Uterus (tissue), 4 donors: ENCODE data around the gene TRPC4AP. TPM values are rescaled to one million over a fixed set of nuclear protein-coding genes. Genes with fewer than 3 reads are reported as not detected.

Experiments
- DNase-seq, 2 donors: peaks; one replicate each; pipeline ENCODE4 v3.0.0-alpha.2; 2019 to 2020
- H3K27ac ChIP-seq, 2 donors: fragments of 200-600 bp; sonication (generic); 1 replicate in 1 of 2; 2 replicates in 1 of 2; pipeline ENCODE4 v1.5.1; 2016 to 2018
- H3K27me3 ChIP-seq, 2 donors: fragments of 200-600 bp; sonication (generic); one replicate each; pipeline ENCODE4 v1.5.1; 2018 to 2019; ENCODE audit warnings: control low read depth in 1 of 2
- H3K36me3 ChIP-seq, 2 donors: fragments of 200-600 bp; sonication (generic); one replicate each; pipeline ENCODE4 v1.5.1; 2019; ENCODE audit warnings: control low read depth in 1 of 2
- H3K4me1 ChIP-seq, 2 donors: fragments of 200-600 bp; sonication (generic); one replicate each; pipeline ENCODE4 v1.5.1; 2018 to 2019; ENCODE audit warnings: control low read depth in 1 of 2
- H3K4me3 ChIP-seq, 2 donors: fragments of 200-600 bp; sonication (generic); 1 replicate in 1 of 2; 2 replicates in 1 of 2; pipeline ENCODE4 v1.5.1; 2018 to 2019; ENCODE audit warnings: mild to moderate bottlenecking in 1 of 2
- H3K9me3 ChIP-seq, 2 donors: fragments of 200-600 bp; sonication (generic); one replicate each; pipeline ENCODE4 v1.5.1; 2019; ENCODE audit warnings: control low read depth in 1 of 2
- CTCF ChIP-seq, 4 experiments: fragments of 200-600 bp in 2 of 4; fragments of 450-650 bp in 2 of 4; sonication (generic) in 2 of 4; IDR thresholded peaks; one replicate each; pipeline ENCODE4 v1.5.1; 2016 to 2019; ENCODE audit warnings: antibody characterized with exemption in 4 of 4, mild to moderate bottlenecking in 2 of 4, moderate library complexity in 1 of 4
- POLR2A ChIP-seq, 2 donors: fragments of 450-650 bp; IDR thresholded peaks; one replicate each; pipeline ENCODE4 v1.6.1; 2016; ENCODE audit warnings: antibody characterized with exemption in 2 of 2, mild to moderate bottlenecking in 1 of 2, moderate library complexity in 1 of 2
- intact Hi-C: fragments of 100-400 bp; cut with DNase I; formaldehyde crosslinking; loops from one replicate; pipeline ENCODE4 v1.15.1; 2023; ENCODE audit warnings: low total_unique reads
- total RNA-seq, 4 donors: library from RNA; depleted of rRNA in 3 of 4; stranded (reverse); fragments of >200 nt in 3 of 4; gene quantifications; one replicate each; pipeline versions ENCODE4 v1.1.0 to v1.2.4, GENCODE V29; 2014 to 2023
- donor health status: DM: yes; HTN: yes; CAD: no.

Gene TRPC4AP
- total RNA-seq, 4 donors from 2014 or later, result 20.0 to 77.5 (median 49.6) TPM

GRCh38 chr20:35122756-35123405, 30.3 kb upstream of the TRPC4AP start:
- Histone ChIP-seq H3K4me3 (no peak overlapping the region), H3K27me3 (no peaks in the 10 kb centered on the region), H3K9me3 (no peaks in the 10 kb centered on the region), H3K4me1 (no peaks in the 10 kb centered on the region), H3K27ac (no peak overlapping the region), H3K36me3 (no peaks in the 10 kb centered on the region)
- TF ChIP-seq CTCF (IDR thresholded peaks at IDR 0.05), result no peak
- TF ChIP-seq POLR2A (IDR thresholded peaks at IDR 0.05), result no peak
- no peak for DNase-seq
- intact Hi-C loops, result no loop called here

- TF ChIP-seq CTCF (IDR thresholded peaks at IDR 0.05) (no peak), POLR2A (IDR thresholded peaks at IDR 0.05) (no peak)
- DNase-seq, result no peak
- H3K36me3 ChIP-seq, result no peaks in the 10 kb centered on the region
- intact Hi-C loops, result no loop called here
- H3K4me3 ChIP-seq, result no peak overlapping the region
- H3K27me3 ChIP-seq, result no peaks in the 10 kb centered on the region
- no peaks in the 10 kb centered on the region for H3K4me1 ChIP-seq
- no peak overlapping the region for H3K27ac ChIP-seq
- no peaks in the 10 kb centered on the region for H3K9me3 ChIP-seq
These were observed 28.6 kb upstream of the TRPC4AP start for GRCh38 chr20:35121186-35121585.

GRCh38 chr20:35120012-35120701, 27.6 kb upstream of the TRPC4AP start:
- no peak for TF ChIP-seq CTCF (IDR thresholded peaks at IDR 0.05)
- no peak for TF ChIP-seq POLR2A (IDR thresholded peaks at IDR 0.05)
- no peak overlapping the region for H3K4me3 ChIP-seq
- no peaks in the 10 kb centered on the region for H3K4me1 ChIP-seq
- no peak for DNase-seq
- H3K27ac ChIP-seq, result peak overlapping the region in 1 of 2 donors; percentile 8
- H3K9me3 ChIP-seq, result no peaks in the 10 kb centered on the region
- intact Hi-C loops, result no loop called here
- no peaks in the 10 kb centered on the region for H3K36me3 ChIP-seq
- H3K27me3 ChIP-seq, result no peaks in the 10 kb centered on the region

- no peaks in the 10 kb centered on the region for H3K9me3 ChIP-seq
- no peaks in the 10 kb centered on the region for H3K4me1 ChIP-seq
- H3K27ac ChIP-seq, result no peak overlapping the region
- no peaks in the 10 kb centered on the region for H3K36me3 ChIP-seq
- no peak for DNase-seq
- H3K4me3 ChIP-seq, result no peak overlapping the region
- TF ChIP-seq CTCF (IDR thresholded peaks at IDR 0.05) (no peak), POLR2A (IDR thresholded peaks at IDR 0.05) (no peak)
- H3K27me3 ChIP-seq, result no peaks in the 10 kb centered on the region
- intact Hi-C loops, result no loop called here
These were observed 25.0 kb upstream of the TRPC4AP start for GRCh38 chr20:35117629-35118028.

- Histone ChIP-seq H3K4me1 (no peaks in the 10 kb centered on the region), H3K27ac (no peak overlapping the region), H3K27me3 (no peaks in the 10 kb centered on the region), H3K9me3 (no peaks in the 10 kb centered on the region), H3K36me3 (no peaks in the 10 kb centered on the region), H3K4me3 (no peak overlapping the region)
- no peak for TF ChIP-seq POLR2A (IDR thresholded peaks at IDR 0.05)
- TF ChIP-seq CTCF (IDR thresholded peaks at IDR 0.05), result no peak
- intact Hi-C loops, result no loop called here
- DNase-seq, result no peak
These were observed 24.6 kb upstream of the TRPC4AP start for GRCh38 chr20:35117196-35117595.
